ENCODE results near the gene CHIT1. TPM values are rescaled to one million over a fixed set of nuclear protein-coding genes. Genes with fewer than 3 reads are reported as not detected.

CHIT1 gene
- total and polyA plus RNA-seq, 2 of the 8 experiments (the other 6 are each of a cell fraction or from before 2014, with no cell fraction given) = not detected

DNA sequence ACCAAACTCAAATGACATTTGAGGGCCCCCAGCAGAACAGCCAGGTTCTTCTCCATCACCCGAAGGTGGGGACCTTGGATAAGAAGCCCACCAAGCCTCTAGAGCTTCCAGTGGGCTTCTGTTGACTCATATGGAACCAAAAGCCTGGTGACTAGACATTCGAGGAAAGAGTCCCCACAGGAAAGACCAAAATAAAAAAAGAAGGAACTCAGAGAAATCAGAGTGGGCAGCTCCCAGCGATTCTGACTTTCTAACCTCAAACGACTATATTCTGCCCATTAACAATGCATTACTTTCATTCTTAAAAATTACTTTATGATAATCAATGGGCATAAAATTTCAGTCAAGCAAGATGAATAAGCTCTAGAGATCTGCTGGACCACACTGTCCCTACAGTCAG lies 9.6 kb upstream of the CHIT1 start:
- POLR2A ChIA-PET (ENCODE audit: partially characterized antibody) = no interaction called here
- CTCF ChIA-PET (ENCODE audit: partially characterized antibody) = interaction anchor here (0.6 to 1.3 kb wide), 6 partner anchors 11 to 246 kb away, joined by 3 to 5 read pairs (median 4); no protein-coding TSS in a partner anchor
- no peaks in the 10 kb centered on the region for H3K79me2 ChIP-seq (ENCODE audit: control insufficient read depth in 1 of 2, insufficient read depth in 2 of 2, low read length in 2 of 2)
- no peak overlapping the region for H3K23ac ChIP-seq (ENCODE audit: insufficient read length)
- H2BK12ac ChIP-seq (ENCODE audit: low read depth, low read length) = no peak overlapping the region
- H3K18ac ChIP-seq (ENCODE audit: extremely low read depth, low read length) = no peak overlapping the region
- no peak overlapping the region for H2BK20ac ChIP-seq (ENCODE audit: low read length)
- H2AK5ac ChIP-seq (ENCODE audit: low read depth, low read length) = no peak overlapping the region
- H2BK5ac ChIP-seq (ENCODE audit: low read depth, low read length) = no peak overlapping the region
- no peaks in the 10 kb centered on the region for H3K79me1 ChIP-seq (ENCODE audit: low read depth, low read length)
- no peak overlapping the region for H3K27ac ChIP-seq (ENCODE audit: low read depth, low read length)
- no peak overlapping the region for H3K4me3 ChIP-seq (ENCODE audit: extremely low read depth in 1 of 4, insufficient read depth in 2 of 4, low read depth in 3 of 4, low read length in 4 of 4)
- H3K4me1 ChIP-seq (replicated peaks in 1 of 4; ENCODE audit: control insufficient read depth in 3 of 4, insufficient read depth in 4 of 4, low read length in 3 of 4) = no peaks in the 10 kb centered on the region
- H3K9me3 ChIP-seq (ENCODE audit: insufficient read depth in 2 of 2, low read depth in 1 of 2, low read length in 1 of 2) = peaks cover 4 to 12% of the 10 kb centered on the region in 2 experiments; a peak in 3 of 4 replicates
- H4K20me1 ChIP-seq (replicated peaks in 1 of 2; ENCODE audit: control insufficient read depth in 1 of 2, insufficient read depth in 2 of 2, low read length in 2 of 2) = no peaks in the 10 kb centered on the region
- no peak overlapping the region for H3K14ac ChIP-seq (ENCODE audit: insufficient read length)
- H2BK15ac ChIP-seq (ENCODE audit: low read length) = no peak overlapping the region
- WGBS, 2 experiments (ENCODE audit: extremely low coverage in 1 of 2, insufficient coverage in 1 of 2, insufficient read length in 1 of 2, insufficient replicate concordance in 2 of 2, low coverage in 1 of 2, low lambda C conversion rate in 2 of 2, missing lambda C conversion rate in 1 of 2) = 78% methylated on average over 4 of the region's 4 CpGs; no CpG with 5 or more reads in 1 of the 2 experiments
- no peak for FAIRE-seq
- no peaks in the 10 kb centered on the region for H3K27me3 ChIP-seq (replicated peaks in 1 of 4; ENCODE audit: control insufficient read depth in 3 of 4, extremely low read depth in 1 of 4, insufficient read depth in 3 of 4, low read length in 3 of 4)
- H3K9ac ChIP-seq (replicated peaks in 1 of 4; ENCODE audit: extremely low read depth in 1 of 4, low read depth in 3 of 4, low read length in 3 of 4) = no peak overlapping the region
- no peaks in the 10 kb centered on the region for H3K23me2 ChIP-seq (ENCODE audit: low read depth, low read length)
- no peak overlapping the region for H3K4ac ChIP-seq (replicated peaks; ENCODE audit: insufficient read length, low read depth, low read length)
- H2AFZ ChIP-seq (ENCODE audit: low read length) = no peak overlapping the region
- no peak for TF ChIP-seq FOSL1 (IDR thresholded peaks at IDR 0.05; ENCODE audit: insufficient read depth, low read depth, low read length)
- TF ChIP-seq SIN3A (conservative IDR thresholded peaks at IDR 0.05 in 1 of 2, IDR thresholded peaks at IDR 0.05 in 1 of 2; ENCODE audit: low read depth in 1 of 2, low read length in 2 of 2) = no peak
- TF ChIP-seq, protein P1, sequence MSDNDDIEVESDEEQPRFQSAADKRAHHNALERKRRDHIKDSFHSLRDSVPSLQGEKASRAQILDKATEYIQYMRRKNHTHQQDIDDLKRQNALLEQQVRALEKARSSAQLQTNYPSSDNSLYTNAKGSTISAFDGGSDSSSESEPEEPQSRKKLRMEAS (IDR thresholded peaks at IDR 0.05) = no peak
- TF ChIP-seq GABPA (IDR thresholded peaks at IDR 0.05; ENCODE audit: borderline replicate concordance, insufficient read depth, low read length) = no peak
- TF ChIP-seq, protein P2, sequence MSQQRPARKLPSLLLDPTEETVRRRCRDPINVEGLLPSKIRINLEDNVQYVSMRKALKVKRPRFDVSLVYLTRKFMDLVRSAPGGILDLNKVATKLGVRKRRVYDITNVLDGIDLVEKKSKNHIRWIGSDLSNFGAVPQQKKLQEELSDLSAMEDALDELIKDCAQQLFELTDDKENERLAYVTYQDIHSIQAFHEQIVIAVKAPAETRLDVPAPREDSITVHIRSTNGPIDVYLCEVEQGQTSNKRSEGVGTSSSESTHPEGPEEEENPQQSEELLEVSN (IDR thresholded peaks at IDR 0.05) = no peak
- H4K8ac ChIP-seq (ENCODE audit: extremely low read depth, insufficient read depth, low read length) = no peak overlapping the region
- H4K91ac ChIP-seq (replicated peaks; ENCODE audit: insufficient read length, low read length) = no peak overlapping the region
- H3K56ac ChIP-seq (replicated peaks; ENCODE audit: insufficient read length, low read depth, low read length) = no peak overlapping the region
- H4K5ac ChIP-seq (ENCODE audit: insufficient read length, low read depth, low read length) = no peak overlapping the region
- no peak for DNase-seq (ENCODE audit: low read depth in 1 of 2, low spot score in 2 of 2)
- no peaks in the 10 kb centered on the region for H3K36me3 ChIP-seq (ENCODE audit: control insufficient read depth in 2 of 4, insufficient read depth in 4 of 4, low read length in 3 of 4)
- no peak overlapping the region for H2BK120ac ChIP-seq (replicated peaks; ENCODE audit: low read depth, low read length)
- no peak overlapping the region for H3K4me2 ChIP-seq (ENCODE audit: insufficient read depth in 1 of 2, low read depth in 2 of 2, low read length in 2 of 2)

Data from H1 (cell line).